Mammary epithelial cell (primary cell): ENCODE data around the gene SETD2.

ENCODE experiments used
- CTCF ChIP-seq, 2 donors: IDR thresholded peaks in 1 of 2; conservative IDR thresholded peaks in 1 of 2; 2 replicates each; pipeline ENCODE4 v1.5.1; 2011 to 2012; ENCODE audit warnings: inconsistent platforms in 2 of 2, low read length in 2 of 2, mild to moderate bottlenecking in 2 of 2, control low read depth in 1 of 2, low read depth in 1 of 2; ENCODE audit not compliant: insufficient read depth in 1 of 2; ENCODE audit errors: extremely low read depth in 1 of 2
- EZH2 ChIP-seq: IDR thresholded peaks from 2 replicates; pipeline ENCODE4 v1.6.1; 2012; ENCODE audit warnings: low read length, inconsistent platforms, borderline replicate concordance

GRCh38 chr3:47028146-47028545 lies 135.8 kb downstream of the SETD2 start:
- no peak for TF ChIP-seq CTCF (conservative IDR thresholded peaks at IDR 0.05 in 1 of 2, IDR thresholded peaks at IDR 0.05 in 1 of 2; ENCODE audit: extremely low read depth in 1 of 2, insufficient read depth in 1 of 2, low read depth in 1 of 2, low read length in 2 of 2)
- TF ChIP-seq EZH2, result no peak
